ENCODE data around the gene GPC4. TPM values are rescaled to one million over a fixed set of nuclear protein-coding genes. Genes with fewer than 3 reads are reported as not detected.
A peak's percentile ranks its signal among the peaks of the same experiment; 100 is the strongest.

GPC4 gene
- total RNA-seq, 4 donors from 2014 or later: 5.9 to 20.2 (median 8.8) TPM

DNA sequence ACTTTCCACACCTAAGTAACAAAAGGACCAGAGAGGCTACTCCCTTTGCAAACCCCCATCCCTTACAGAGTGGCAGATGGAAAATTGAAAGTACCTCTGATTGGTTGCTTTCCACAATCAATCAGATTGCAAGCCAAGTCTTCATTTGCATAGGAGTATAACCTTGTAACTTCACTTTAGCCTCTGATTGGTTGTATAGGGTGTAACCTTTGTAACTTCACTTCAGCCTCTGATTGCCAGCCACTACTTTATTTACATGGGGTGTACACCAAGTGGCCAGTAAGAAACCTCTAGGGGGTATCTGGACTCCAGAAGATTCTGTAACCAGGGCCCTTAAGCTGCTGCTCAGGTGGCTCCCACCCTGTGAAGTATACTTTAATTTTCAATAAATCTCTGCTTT lies 48.6 kb downstream of the GPC4 start:
- TF ChIP-seq, protein P1, sequence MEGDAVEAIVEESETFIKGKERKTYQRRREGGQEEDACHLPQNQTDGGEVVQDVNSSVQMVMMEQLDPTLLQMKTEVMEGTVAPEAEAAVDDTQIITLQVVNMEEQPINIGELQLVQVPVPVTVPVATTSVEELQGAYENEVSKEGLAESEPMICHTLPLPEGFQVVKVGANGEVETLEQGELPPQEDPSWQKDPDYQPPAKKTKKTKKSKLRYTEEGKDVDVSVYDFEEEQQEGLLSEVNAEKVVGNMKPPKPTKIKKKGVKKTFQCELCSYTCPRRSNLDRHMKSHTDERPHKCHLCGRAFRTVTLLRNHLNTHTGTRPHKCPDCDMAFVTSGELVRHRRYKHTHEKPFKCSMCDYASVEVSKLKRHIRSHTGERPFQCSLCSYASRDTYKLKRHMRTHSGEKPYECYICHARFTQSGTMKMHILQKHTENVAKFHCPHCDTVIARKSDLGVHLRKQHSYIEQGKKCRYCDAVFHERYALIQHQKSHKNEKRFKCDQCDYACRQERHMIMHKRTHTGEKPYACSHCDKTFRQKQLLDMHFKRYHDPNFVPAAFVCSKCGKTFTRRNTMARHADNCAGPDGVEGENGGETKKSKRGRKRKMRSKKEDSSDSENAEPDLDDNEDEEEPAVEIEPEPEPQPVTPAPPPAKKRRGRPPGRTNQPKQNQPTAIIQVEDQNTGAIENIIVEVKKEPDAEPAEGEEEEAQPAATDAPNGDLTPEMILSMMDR (IDR thresholded peaks at IDR 0.05): no peak
- TF ChIP-seq POLR2A (IDR thresholded peaks at IDR 0.05): no peak
- no peak for DNase-seq
- Histone ChIP-seq H3K4me1 (no peaks in the 10 kb centered on the region), H3K27me3 (no peaks in the 10 kb centered on the region), H3K4me3 (no peak overlapping the region), H3K9me3 (no peaks in the 10 kb centered on the region), H3K27ac (no peak overlapping the region), H3K36me3 (no peaks in the 10 kb centered on the region)
- intact Hi-C loops (cut with DNase I; ENCODE audit: low total_unique reads): no loop called here

DNA sequence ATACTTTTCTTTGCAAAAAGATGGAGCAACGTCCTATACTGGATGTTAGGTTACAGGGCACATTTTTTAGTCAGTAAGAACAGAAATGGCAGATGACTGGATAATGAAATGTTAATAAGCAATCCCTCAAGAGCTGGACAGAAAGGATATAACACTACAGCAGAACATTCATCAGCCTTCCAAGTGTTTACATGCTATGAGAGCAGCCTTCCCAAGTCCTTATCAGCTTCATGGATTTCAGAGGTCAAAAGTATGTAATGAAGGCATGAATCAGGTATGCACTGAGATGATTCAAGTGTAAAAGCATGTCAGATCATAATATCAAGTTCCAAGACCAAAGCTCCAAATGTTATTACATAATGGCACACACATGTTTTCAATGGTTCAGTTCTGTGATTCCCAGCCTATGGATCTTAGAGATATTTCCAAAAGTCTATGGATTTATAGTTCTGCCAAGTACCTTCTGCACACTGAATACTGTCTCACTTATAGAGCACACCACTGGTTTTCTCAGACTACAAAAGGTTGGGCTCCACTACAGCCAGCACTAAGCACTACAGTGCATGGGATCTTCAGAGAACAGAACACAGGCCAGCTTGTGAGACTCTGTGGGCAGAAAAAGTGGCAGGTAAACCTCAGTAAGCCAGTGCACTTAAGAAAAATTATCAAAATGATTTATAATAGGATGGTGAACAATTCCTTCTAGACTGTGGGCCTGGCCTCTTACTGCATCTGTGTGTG lies 49.2 kb downstream of the GPC4 start:
- TF ChIP-seq, protein P1 (IDR thresholded peaks at IDR 0.05): no peak
- Histone ChIP-seq H3K27ac (no peak overlapping the region), H3K9me3 (no peaks in the 10 kb centered on the region), H3K4me1 (no peaks in the 10 kb centered on the region), H3K27me3 (no peaks in the 10 kb centered on the region), H3K4me3 (no peak overlapping the region), H3K36me3 (no peaks in the 10 kb centered on the region)
- intact Hi-C loops (cut with DNase I; ENCODE audit: low total_unique reads): no loop called here
- no peak for DNase-seq

DNA sequence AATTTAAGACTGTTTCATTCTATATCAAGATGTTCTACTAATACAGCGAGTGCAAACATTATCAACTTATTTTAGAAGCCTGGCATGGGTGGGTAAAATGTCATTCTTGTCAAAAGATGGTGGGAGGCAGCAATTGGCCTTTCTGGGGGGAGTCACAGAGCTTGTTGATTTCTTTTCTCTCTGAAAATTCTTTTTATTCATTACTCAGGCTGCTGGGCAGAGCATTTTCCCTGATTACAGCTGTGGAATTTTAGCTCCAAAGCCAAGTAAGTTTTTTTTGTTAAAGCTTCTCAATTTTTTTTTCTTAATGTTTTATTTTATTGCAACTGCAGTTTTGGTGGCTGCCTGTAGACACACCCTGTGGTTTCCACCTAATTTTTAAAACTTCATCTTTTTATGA lies 50.4 kb downstream of the GPC4 start:
- no peaks in the 10 kb centered on the region for H3K36me3 ChIP-seq
- TF ChIP-seq POLR2A (IDR thresholded peaks at IDR 0.05): no peak
- TF ChIP-seq, protein P1 (IDR thresholded peaks at IDR 0.05): no peak
- peak overlapping the region; percentile 8 to 39 for H3K27ac ChIP-seq
- H3K4me3 ChIP-seq: no peak overlapping the region
- H3K9me3 ChIP-seq: no peaks in the 10 kb centered on the region
- intact Hi-C loops (cut with DNase I; ENCODE audit: low total_unique reads): no loop called here
- DNase-seq: no peak
- H3K27me3 ChIP-seq: no peaks in the 10 kb centered on the region
- no peaks in the 10 kb centered on the region for H3K4me1 ChIP-seq

GRCh38 chrX:133364196-133364595 lies 51.1 kb downstream of the GPC4 start:
- TF ChIP-seq, protein P1 (IDR thresholded peaks at IDR 0.05): no peak
- no peak for TF ChIP-seq POLR2A (IDR thresholded peaks at IDR 0.05)
- no peak for DNase-seq
- H3K27me3 ChIP-seq: no peaks in the 10 kb centered on the region
- H3K4me3 ChIP-seq: no peak overlapping the region
- no peaks in the 10 kb centered on the region for H3K4me1 ChIP-seq
- no peaks in the 10 kb centered on the region for H3K36me3 ChIP-seq
- H3K9me3 ChIP-seq: no peaks in the 10 kb centered on the region
- peak overlapping the region in 1 of 2 donors; percentile 39 for H3K27ac ChIP-seq
- intact Hi-C loops (cut with DNase I; ENCODE audit: low total_unique reads): no loop called here

GRCh38 chrX:133362538-133362937 lies 52.8 kb downstream of the GPC4 start:
- TF ChIP-seq, protein P1 (IDR thresholded peaks at IDR 0.05): no peak
- TF ChIP-seq POLR2A (IDR thresholded peaks at IDR 0.05): no peak
- H3K4me1 ChIP-seq: no peaks in the 10 kb centered on the region
- no peaks in the 10 kb centered on the region for H3K9me3 ChIP-seq
- no peaks in the 10 kb centered on the region for H3K27me3 ChIP-seq
- H3K4me3 ChIP-seq: no peak overlapping the region
- H3K36me3 ChIP-seq: no peaks in the 10 kb centered on the region
- no peak for DNase-seq
- H3K27ac ChIP-seq: no peak overlapping the region
- intact Hi-C loops (cut with DNase I; ENCODE audit: low total_unique reads): no loop called here
